GOT3 (cell line): ENCODE results near the gene PABPC1L.

ENCODE experiments used
- DNase-seq: peaks from one replicate; lab custom pipeline; 2025; ENCODE audit warnings: mixed read lengths; lab: John Stamatoyannopoulos, UW

PABPC1L gene

GRCh38 chr20:44966030-44966961, 56.4 kb downstream of the PABPC1L start, which contains the start of gene STK4:
STK4 (plus strand) TSS chr20:44966512; CDS start chr20:44966569, 57 bp downstream.
- peak; percentile 86 for DNase-seq

DNA sequence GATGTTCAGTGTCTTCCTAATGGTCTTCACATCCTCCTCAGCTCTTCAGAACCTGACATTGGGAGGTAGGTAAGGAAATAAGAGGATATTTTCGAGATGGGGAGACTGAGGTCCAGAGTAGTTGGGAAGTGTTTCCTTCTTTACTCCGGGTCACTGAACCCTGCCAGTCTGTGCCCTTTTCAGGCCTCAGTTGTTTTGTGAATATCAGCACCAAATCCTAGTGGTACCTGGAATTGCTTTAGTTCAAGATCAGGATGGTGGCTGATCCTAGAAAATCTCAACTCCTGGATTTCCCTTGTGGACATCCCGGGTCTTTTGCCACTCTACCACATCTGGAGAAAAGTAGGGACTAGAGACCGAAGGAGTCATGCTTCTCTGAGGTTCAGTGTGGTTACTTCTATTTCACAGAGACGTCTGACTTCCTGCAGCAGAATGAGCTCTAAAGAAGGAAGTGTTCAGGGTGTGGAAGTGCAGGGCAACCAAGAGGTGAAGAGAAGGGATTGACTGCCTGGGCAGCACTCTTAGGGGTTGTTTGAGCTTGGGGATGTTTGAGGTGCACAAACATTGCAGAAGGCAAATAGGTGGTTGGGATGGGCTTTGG, 57.4 kb downstream of the PABPC1L start:
- no peak for DNase-seq

- DNase-seq = no peak
Measured at GRCh38 chr20:44969300-44969894, 59.5 kb downstream of the PABPC1L start.

- DNase-seq = no peak
Measured at GRCh38 chr20:44970243-44970757, 60.4 kb downstream of the PABPC1L start.

GRCh38 chr20:44973053-44973452, 63.2 kb downstream of the PABPC1L start:
- no peak for DNase-seq

GRCh38 chr20:44976698-44977097, 66.8 kb downstream of the PABPC1L start:
- no peak for DNase-seq

DNA sequence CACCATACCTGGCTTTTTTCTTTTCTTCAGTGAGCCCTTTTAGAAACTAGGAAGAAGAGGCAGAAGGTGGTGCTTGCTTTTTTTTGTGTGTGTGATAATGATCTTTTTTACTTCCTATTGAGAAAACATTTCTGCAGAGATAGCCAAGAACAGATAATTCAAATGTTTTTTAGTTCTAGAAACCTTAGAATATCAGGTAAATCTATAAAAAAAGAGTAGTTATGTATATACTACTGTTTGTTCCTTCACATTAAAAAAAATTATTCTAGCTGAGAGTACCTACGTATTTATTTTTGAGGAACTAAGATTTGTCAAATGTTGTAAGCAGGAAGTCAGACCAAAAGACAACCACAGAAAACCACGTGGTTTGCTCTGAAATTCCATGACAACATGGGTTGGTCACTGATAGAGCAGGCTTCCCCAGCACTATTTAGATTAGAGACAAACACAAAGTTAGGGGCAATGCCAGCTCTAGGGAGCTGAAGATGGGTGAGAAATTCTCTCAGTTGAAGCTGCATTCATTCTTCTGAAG, 69.3 kb downstream of the PABPC1L start:
- no peak for DNase-seq

GRCh38 chr20:44981736-44982406, 72.0 kb downstream of the PABPC1L start:
- DNase-seq = no peak

DNA sequence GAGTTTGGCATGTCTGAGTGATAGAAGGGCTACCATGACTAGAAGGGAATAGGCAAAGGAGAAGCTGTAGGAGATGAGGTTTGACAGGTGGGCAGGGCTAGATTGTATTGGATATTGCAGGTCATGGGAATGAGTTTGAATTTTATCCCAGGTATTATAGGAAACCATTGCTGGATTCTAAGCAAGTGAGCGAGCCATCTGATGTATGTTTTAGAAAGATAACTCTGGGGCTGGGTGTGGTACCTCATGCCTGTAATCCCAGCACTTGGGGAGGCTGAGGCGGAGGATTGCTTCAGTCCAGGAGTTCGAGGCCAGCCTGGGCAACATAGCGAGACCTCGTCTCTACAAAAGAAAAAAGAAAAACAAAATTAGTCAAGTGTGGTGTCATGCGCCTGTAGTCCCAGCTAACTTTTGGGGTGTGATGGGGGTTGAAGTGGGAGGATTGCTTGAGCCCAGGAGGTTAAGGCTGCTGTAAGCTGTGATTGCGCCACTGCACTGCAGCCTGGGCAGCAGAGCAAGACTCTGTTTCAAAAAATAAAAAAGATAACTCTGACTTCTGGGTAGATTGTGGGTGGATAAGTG, 73.3 kb downstream of the PABPC1L start:
- DNase-seq = no peak

- no peak for DNase-seq
Measured at GRCh38 chr20:44988631-44989171, 78.8 kb downstream of the PABPC1L start.
